ENCODE results near the gene PDXP.

PDXP gene

DNA sequence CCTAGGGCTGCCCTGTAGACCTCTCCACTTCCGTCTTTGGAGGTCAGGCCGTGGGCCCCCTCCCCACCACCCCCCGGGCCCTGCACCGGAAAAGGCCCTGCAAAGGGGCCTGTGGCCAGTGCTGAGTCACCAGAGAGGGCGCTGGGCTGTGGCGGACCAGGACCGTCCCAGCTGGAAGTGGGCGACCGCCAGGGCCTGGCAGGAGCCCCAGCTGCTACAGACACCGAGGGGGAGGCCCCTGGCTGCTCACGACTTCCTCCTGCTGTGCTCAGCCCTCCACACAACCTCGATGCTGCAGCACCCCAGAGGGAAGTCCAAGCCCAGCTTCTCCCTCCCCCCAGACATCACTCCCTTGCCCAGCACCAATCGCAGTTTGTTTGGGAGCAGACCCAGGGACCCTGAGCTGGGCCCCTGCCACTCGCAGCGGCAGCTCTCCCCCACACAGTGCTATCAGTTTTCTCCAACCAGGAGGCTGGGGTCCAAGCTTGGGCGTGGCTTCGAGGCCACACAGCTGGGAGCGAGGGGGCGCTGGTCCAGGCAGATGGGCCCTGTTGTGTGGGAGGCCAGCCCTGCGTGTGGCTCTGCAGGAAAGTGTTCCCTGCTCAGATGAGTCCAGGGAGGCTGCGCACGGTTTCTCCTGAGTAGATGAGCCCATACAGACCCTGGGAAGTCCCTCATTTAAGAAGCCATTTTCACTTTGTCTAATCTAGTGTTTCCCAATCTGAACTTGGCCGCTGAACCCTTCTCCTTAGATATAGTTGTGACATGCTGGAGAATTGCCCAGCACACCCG, 24.7 kb upstream of the PDXP start:
- TF ChIP-seq, protein P1, sequence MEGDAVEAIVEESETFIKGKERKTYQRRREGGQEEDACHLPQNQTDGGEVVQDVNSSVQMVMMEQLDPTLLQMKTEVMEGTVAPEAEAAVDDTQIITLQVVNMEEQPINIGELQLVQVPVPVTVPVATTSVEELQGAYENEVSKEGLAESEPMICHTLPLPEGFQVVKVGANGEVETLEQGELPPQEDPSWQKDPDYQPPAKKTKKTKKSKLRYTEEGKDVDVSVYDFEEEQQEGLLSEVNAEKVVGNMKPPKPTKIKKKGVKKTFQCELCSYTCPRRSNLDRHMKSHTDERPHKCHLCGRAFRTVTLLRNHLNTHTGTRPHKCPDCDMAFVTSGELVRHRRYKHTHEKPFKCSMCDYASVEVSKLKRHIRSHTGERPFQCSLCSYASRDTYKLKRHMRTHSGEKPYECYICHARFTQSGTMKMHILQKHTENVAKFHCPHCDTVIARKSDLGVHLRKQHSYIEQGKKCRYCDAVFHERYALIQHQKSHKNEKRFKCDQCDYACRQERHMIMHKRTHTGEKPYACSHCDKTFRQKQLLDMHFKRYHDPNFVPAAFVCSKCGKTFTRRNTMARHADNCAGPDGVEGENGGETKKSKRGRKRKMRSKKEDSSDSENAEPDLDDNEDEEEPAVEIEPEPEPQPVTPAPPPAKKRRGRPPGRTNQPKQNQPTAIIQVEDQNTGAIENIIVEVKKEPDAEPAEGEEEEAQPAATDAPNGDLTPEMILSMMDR (IDR thresholded peaks at IDR 0.05; ENCODE audit: borderline replicate concordance, control extremely low read depth, extremely low read depth, insufficient read depth, missing control alignments): peak; percentile 27
- in situ Hi-C loops (cut with MboI; ENCODE audit: low sequenced_read_pairs, unreplicated experiment): no loop called here
- peak; percentile 93 for DNase-seq (ENCODE audit: low spot score)

DNA sequence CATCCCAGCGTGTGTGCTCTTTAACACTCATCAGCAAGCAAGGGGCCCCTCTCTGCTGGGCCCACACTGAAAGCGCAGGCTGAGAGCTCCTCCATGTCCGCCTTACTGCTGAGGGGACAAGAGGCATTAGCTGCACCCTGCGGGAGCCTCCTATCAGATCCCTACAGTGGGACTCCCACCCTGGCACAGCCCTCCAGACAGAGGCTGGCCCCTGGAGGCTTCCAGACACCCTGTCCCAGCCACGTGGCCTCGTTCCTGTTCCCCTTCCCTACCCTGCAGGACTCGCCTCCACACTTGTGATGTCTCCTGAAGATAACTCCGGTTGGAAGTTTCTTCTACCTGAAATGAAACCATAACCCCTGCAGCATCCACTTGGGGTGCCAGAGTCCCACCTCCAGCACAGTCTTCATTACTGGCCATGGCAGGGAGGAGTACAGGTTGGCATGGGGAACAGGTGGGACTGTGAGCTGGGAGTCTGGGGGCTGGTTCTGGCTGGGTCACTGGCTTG, 24.1 kb upstream of the PDXP start:
- TF ChIP-seq, protein P1 (IDR thresholded peaks at IDR 0.05; ENCODE audit: borderline replicate concordance, control extremely low read depth, extremely low read depth, insufficient read depth, missing control alignments): peak; percentile 37
- in situ Hi-C loops (cut with MboI; ENCODE audit: low sequenced_read_pairs, unreplicated experiment): no loop called here
- DNase-seq (ENCODE audit: low spot score): no peak

- TF ChIP-seq, protein P1 (IDR thresholded peaks at IDR 0.05; ENCODE audit: borderline replicate concordance, control extremely low read depth, extremely low read depth, insufficient read depth, missing control alignments): no peak
- DNase-seq (ENCODE audit: low spot score): no peak
- in situ Hi-C loops (cut with MboI; ENCODE audit: low sequenced_read_pairs, unreplicated experiment): no loop called here
Observed at GRCh38 chr22:37635157-37635556, 23.4 kb upstream of the PDXP start.

- no peak for DNase-seq (ENCODE audit: low spot score)
- TF ChIP-seq, protein P1 (IDR thresholded peaks at IDR 0.05; ENCODE audit: borderline replicate concordance, control extremely low read depth, extremely low read depth, insufficient read depth, missing control alignments): peak; percentile 22
- in situ Hi-C loops (cut with MboI; ENCODE audit: low sequenced_read_pairs, unreplicated experiment): no loop called here
Observed at GRCh38 chr22:37636186-37636948, 22.2 kb upstream of the PDXP start.

GRCh38 chr22:37636949-37637273, 21.6 kb upstream of the PDXP start:
- no peak for DNase-seq (ENCODE audit: low spot score)
- in situ Hi-C loops (cut with MboI; ENCODE audit: low sequenced_read_pairs, unreplicated experiment): no loop called here
- TF ChIP-seq, protein P1 (IDR thresholded peaks at IDR 0.05; ENCODE audit: borderline replicate concordance, control extremely low read depth, extremely low read depth, insufficient read depth, missing control alignments): no peak

- DNase-seq (ENCODE audit: low spot score): no peak
- TF ChIP-seq, protein P1 (IDR thresholded peaks at IDR 0.05; ENCODE audit: borderline replicate concordance, control extremely low read depth, extremely low read depth, insufficient read depth, missing control alignments): no peak
- in situ Hi-C loops (cut with MboI; ENCODE audit: low sequenced_read_pairs, unreplicated experiment): no loop called here
Observed at GRCh38 chr22:37638391-37639069, 20.0 kb upstream of the PDXP start.

Measured in GM13976 (cell line).